IMR-90 (cell line): ENCODE data around the gene RIC8B. TPM values are rescaled to one million over a fixed set of nuclear protein-coding genes. Genes with fewer than 3 reads are reported as not detected.

Source experiments
- ATAC-seq: fragments of 200-7000 bp; cut with Tn5 transposase; 2 replicates; pipeline ENCODE4 v1.9.1; 2020; ENCODE audit warnings: low read depth, mild to moderate bottlenecking, moderate library complexity
- BruUV-seq: library from RNA; stranded (reverse); fragments of 400-500 nt; replicated peaks from 2 replicates; lab custom pipeline; 2021; lab: Mats Ljungman, UMichigan
- CTCF ChIA-PET: fragments of 300-600 bp; formaldehyde crosslinking; extraction: SDS; loops from one replicate; lab custom pipeline; 2021; ENCODE audit warnings: antibody characterized with exemption; lab: Yijun Ruan, JAX
- POLR2A ChIA-PET: fragments of 300-600 bp; sonication (Branson Sonifier 250); formaldehyde crosslinking; loops from one replicate; lab custom pipeline; 2022; ENCODE audit warnings: antibody characterized with exemption; ENCODE audit not compliant: unreplicated experiment; lab: Charles Lee
- DNase-seq: peaks from one replicate; pipeline ENCODE4 v3.0.0; 2013
- H2AFZ ChIP-seq: replicated peaks from 2 replicates; pipeline ENCODE3; 2013; ENCODE audit warnings: low read length, mild to moderate bottlenecking; ENCODE audit not compliant: poor library complexity
- H2AK5ac ChIP-seq: 2 replicates; pipeline ENCODE4 v1.6.1; 2013; ENCODE audit warnings: low read depth, low read length, inconsistent platforms
- H2AK9ac ChIP-seq: replicated peaks from 2 replicates; pipeline ENCODE3; 2013; ENCODE audit warnings: mild to moderate bottlenecking, low read depth, low read length, moderate library complexity; ENCODE audit not compliant: poor library complexity
- H2BK120ac ChIP-seq: 2 replicates; pipeline ENCODE4 v1.6.1; 2013; ENCODE audit warnings: low read depth, low read length, inconsistent platforms
- H2BK15ac ChIP-seq: 3 replicates; pipeline ENCODE4 v1.6.1; 2013; ENCODE audit warnings: low read depth, low read length, inconsistent platforms
- H2BK20ac ChIP-seq: 2 replicates; pipeline ENCODE4 v1.6.1; 2013; ENCODE audit warnings: low read depth, mild to moderate bottlenecking, inconsistent platforms, low read length, moderate library complexity
- H2BK5ac ChIP-seq: 2 replicates; pipeline ENCODE4 v1.6.1; 2013; ENCODE audit warnings: mild to moderate bottlenecking, low read depth, low read length, inconsistent platforms; ENCODE audit not compliant: poor library complexity, severe bottlenecking
- H3K14ac ChIP-seq: replicated peaks from 2 replicates; pipeline ENCODE4 v1.6.1; 2013; ENCODE audit warnings: low read depth, low read length, inconsistent platforms
- H3K18ac ChIP-seq: 2 replicates; pipeline ENCODE4 v1.6.1; 2013; ENCODE audit warnings: low read depth, low read length, control low read depth
- H3K23ac ChIP-seq: 2 replicates; pipeline ENCODE4 v1.6.1; 2013; ENCODE audit warnings: low read depth, low read length, inconsistent platforms
- H3K27ac ChIP-seq: 2 replicates; pipeline ENCODE4 v1.5.1; 2013; ENCODE audit warnings: mild to moderate bottlenecking, control low read depth, low read length; ENCODE audit not compliant: insufficient read depth
- H3K27me3 ChIP-seq: 2 replicates; pipeline ENCODE4 v1.6.1; 2013; ENCODE audit warnings: low read length; ENCODE audit not compliant: control insufficient read depth, insufficient read depth
- H3K36me3 ChIP-seq: 2 replicates; pipeline ENCODE4 v1.6.1; 2013; ENCODE audit warnings: low read length, mixed read lengths; ENCODE audit not compliant: control insufficient read depth, insufficient read depth
- H3K4ac ChIP-seq: 2 replicates; pipeline ENCODE4 v1.6.1; 2013; ENCODE audit warnings: low read depth, low read length, inconsistent platforms
- H3K4me1 ChIP-seq: 2 replicates; pipeline ENCODE4 v1.6.1; 2013; ENCODE audit warnings: low read length, mixed read lengths; ENCODE audit not compliant: control insufficient read depth, insufficient read depth
- H3K4me2 ChIP-seq: 2 replicates; pipeline ENCODE4 v1.6.1; 2013; ENCODE audit warnings: low read depth, mild to moderate bottlenecking, control low read depth, low read length, moderate library complexity
- H3K4me3 ChIP-seq: 2 replicates; pipeline ENCODE4 v1.5.1; 2013; ENCODE audit warnings: low read depth, mild to moderate bottlenecking, control low read depth, low read length, moderate library complexity; ENCODE audit not compliant: insufficient read depth
- H3K56ac ChIP-seq: 2 replicates; pipeline ENCODE4 v1.6.1; 2013; ENCODE audit warnings: low read length, inconsistent platforms; ENCODE audit not compliant: insufficient read depth; ENCODE audit errors: extremely low read depth
- H3K79me1 ChIP-seq, 2 experiments: 2 replicates each; pipeline ENCODE4 v1.6.1; 2013; ENCODE audit warnings: low read length in 2 of 2, inconsistent platforms in 1 of 2, low read depth in 1 of 2
- H3K9ac ChIP-seq: 2 replicates; pipeline ENCODE4 v1.6.1; 2013; ENCODE audit warnings: low read depth, low read length, control low read depth
- H3K9me1 ChIP-seq: 2 replicates; pipeline ENCODE4 v1.6.1; 2013; ENCODE audit warnings: low read length, inconsistent platforms; ENCODE audit not compliant: insufficient read depth
- H3K9me3 ChIP-seq: 2 replicates; pipeline ENCODE4 v1.6.1; 2013; ENCODE audit warnings: low read length; ENCODE audit not compliant: control insufficient read depth, insufficient read depth
- H4K20me1 ChIP-seq: 2 replicates; pipeline ENCODE4 v1.6.1; 2013; ENCODE audit warnings: low read length, inconsistent platforms; ENCODE audit not compliant: insufficient read depth
- H4K5ac ChIP-seq: 2 replicates; pipeline ENCODE4 v1.6.1; 2013; ENCODE audit warnings: mild to moderate bottlenecking, low read depth, low read length, control low read depth
- H4K8ac ChIP-seq, 2 experiments: 2 replicates each; pipeline ENCODE4 v1.6.1; 2013; ENCODE audit warnings: low read depth in 2 of 2, low read length in 2 of 2, control low read depth in 1 of 2, inconsistent platforms in 1 of 2
- H4K91ac ChIP-seq: 2 replicates; pipeline ENCODE4 v1.6.1; 2013; ENCODE audit warnings: low read depth, low read length, inconsistent platforms; ENCODE audit not compliant: insufficient read depth
- MAFK ChIP-seq: IDR thresholded peaks from 2 replicates; pipeline ENCODE4 v1.6.1; 2012; ENCODE audit warnings: low read depth, low read length, improper control_type of control experiment
- POLR2A ChIP-seq: IDR thresholded peaks from 2 replicates; pipeline ENCODE4 v1.6.1; 2012; ENCODE audit warnings: mild to moderate bottlenecking, low read depth, low read length
- WGBS, 2 experiments: methylation state at CpG; one replicate each; pipeline versions ENCODE4 v1.1.5 to v1.1.7; 2013; ENCODE audit warnings: missing lambda C conversion rate in 2 of 2; ENCODE audit not compliant: insufficient read length in 1 of 2; ENCODE audit errors: extremely low coverage in 2 of 2; 5-methylcytosine and 5-hydroxymethylcytosine counted together
- dilution Hi-C: fragments of 300-500 bp; cut with HindIII; formaldehyde crosslinking; loops from one replicate; pipeline ENCODE4 v1.14.3; 2018; ENCODE audit warnings: low sequenced_read_pairs; ENCODE audit not compliant: unreplicated experiment
- in situ Hi-C: fragments of 300-500 bp; cut with MboI; formaldehyde crosslinking; loops from 3 replicates; pipeline ENCODE4 v1.14.3; 2019; ENCODE audit warnings: low sequenced_read_pairs, inconsistent platforms, mixed read lengths
- intact Hi-C: fragments of 100-400 bp; cut with micrococcal nuclease; formaldehyde crosslinking; loops from 2 replicates; pipeline ENCODE4 v1.10.0; 2022
- polyA plus RNA-seq, 3 experiments: library from polyadenylated mRNA; depleted of rRNA; stranded (reverse); fragments of >200 nt; gene quantifications; 2 replicates each; pipeline ENCODE4 v1.2.3, GENCODE V29; 2012; ENCODE audit warnings: low replicate concordance in 1 of 3
- total RNA-seq: library from RNA; depleted of rRNA; stranded (reverse); fragments of >200 nt; gene quantifications from 2 replicates; pipeline ENCODE4 v1.2.3, GENCODE V29; 2012

The RIC8B gene
- total and polyA plus RNA-seq, 2 of the 4 experiments (the other 2 are of a cell fraction), result 5.5 to 19.5 TPM

- CTCF ChIA-PET, result interaction anchor here (3.2 kb wide), 1 partner anchor 11 kb away, joined by 9 read pairs; no protein-coding TSS in a partner anchor
- POLR2A ChIA-PET, result no interaction called here
- Histone ChIP-seq H3K27ac (no peak overlapping the region), H4K8ac (no peak overlapping the region), H2BK20ac (no peak overlapping the region), H2BK5ac (no peak overlapping the region), H3K79me1 (no peaks in the 10 kb centered on the region), H4K5ac (no peak overlapping the region), H3K9me1 (peaks cover 3% of the 10 kb centered on the region; the same call in 1 of the 2 replicates), H4K20me1 (no peaks in the 10 kb centered on the region), H3K4me3 (no peak overlapping the region), H3K4ac (no peak overlapping the region), H3K9me3 (no peaks in the 10 kb centered on the region), H3K9ac (no peak overlapping the region), H2AK9ac (no peak overlapping the region), H3K36me3 (peaks cover 13% of the 10 kb centered on the region), H2AFZ (no peak overlapping the region), H2BK120ac (no peak overlapping the region), H3K23ac (no peak overlapping the region), H3K18ac (no peak overlapping the region), H3K4me1 (peaks cover 6% of the 10 kb centered on the region), H3K27me3 (no peaks in the 10 kb centered on the region), H3K14ac (no peak overlapping the region), H2BK15ac (no peak overlapping the region), H3K4me2 (no peak overlapping the region), H2AK5ac (no peak overlapping the region), H4K91ac (no peak overlapping the region), H3K56ac (no peak overlapping the region)
- in situ Hi-C loops (no loop called here), intact Hi-C loops (no loop called here), dilution Hi-C loops (no loop called here)
- WGBS, 2 experiments, result 85% methylated on average over 2 of the region's 4 CpGs; no CpG with 5 or more reads in 1 of the 2 experiments
- ATAC-seq, result no peak
- no TSS peak for BruUV-seq
- no peak for TF ChIP-seq POLR2A
- TF ChIP-seq MAFK, result peak; percentile 91
- DNase-seq, result no peak
Measured at GRCh38 chr12:106885541-106886249, 111.2 kb downstream of the RIC8B start.
